ENCODE measurements around the gene DLG2.

Gene DLG2

GRCh38 chr11:84019571-84020194 lies 1607.5 kb downstream of the DLG2 start:
- H3K36me3 ChIP-seq (ENCODE audit: control insufficient read depth, insufficient read depth, low read length): no peaks in the 10 kb centered on the region
- no peak for DNase-seq
- no peak overlapping the region for H3K27ac ChIP-seq (ENCODE audit: insufficient read depth, low read length, poor library complexity, severe bottlenecking)
- no peaks in the 10 kb centered on the region for H3K4me1 ChIP-seq (ENCODE audit: control insufficient read depth, insufficient read depth, low read length, poor library complexity, severe bottlenecking)
- no peak overlapping the region for H3K4me3 ChIP-seq (ENCODE audit: insufficient read depth, low read depth, low read length, poor library complexity, severe bottlenecking)
- no peaks in the 10 kb centered on the region for H3K27me3 ChIP-seq (replicated peaks; ENCODE audit: control insufficient read depth, insufficient read depth, low read length, poor library complexity, severe bottlenecking)
- H3K9me3 ChIP-seq (ENCODE audit: control insufficient read depth, low read length): no peaks in the 10 kb centered on the region

DNA sequence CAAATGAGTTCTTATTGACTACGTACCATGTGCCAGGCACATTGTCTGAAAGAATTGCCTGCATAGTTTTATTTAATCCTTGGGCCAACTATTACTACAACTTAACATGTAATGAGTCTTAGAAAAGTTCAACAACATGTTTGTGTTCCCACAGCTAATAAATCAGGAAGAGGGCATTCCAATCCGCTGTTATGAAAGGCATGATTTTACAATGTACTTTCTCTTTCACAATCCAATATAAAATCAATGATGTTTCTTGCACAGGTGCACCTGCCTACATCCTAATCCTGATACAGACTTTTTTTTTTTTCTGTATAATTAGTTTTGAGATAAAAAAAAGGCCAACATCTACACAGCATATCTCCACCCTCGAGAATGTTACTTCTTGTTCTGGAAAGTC lies 1612.6 kb downstream of the DLG2 start:
- Histone ChIP-seq H3K27ac (ENCODE audit: insufficient read depth, low read length, poor library complexity, severe bottlenecking) (no peak overlapping the region), H3K9me3 (ENCODE audit: control insufficient read depth, low read length) (no peaks in the 10 kb centered on the region), H3K27me3 (replicated peaks; ENCODE audit: control insufficient read depth, insufficient read depth, low read length, poor library complexity, severe bottlenecking) (no peaks in the 10 kb centered on the region), H3K36me3 (ENCODE audit: control insufficient read depth, insufficient read depth, low read length) (no peaks in the 10 kb centered on the region), H3K4me3 (ENCODE audit: insufficient read depth, low read depth, low read length, poor library complexity, severe bottlenecking) (no peak overlapping the region), H3K4me1 (ENCODE audit: control insufficient read depth, insufficient read depth, low read length, poor library complexity, severe bottlenecking) (no peaks in the 10 kb centered on the region)
- DNase-seq: no peak

GRCh38 chr11:84012171-84012826 lies 1614.8 kb downstream of the DLG2 start:
- H3K9me3 ChIP-seq (ENCODE audit: control insufficient read depth, low read length): no peaks in the 10 kb centered on the region
- H3K27me3 ChIP-seq (replicated peaks; ENCODE audit: control insufficient read depth, insufficient read depth, low read length, poor library complexity, severe bottlenecking): no peaks in the 10 kb centered on the region
- no peak overlapping the region for H3K27ac ChIP-seq (ENCODE audit: insufficient read depth, low read length, poor library complexity, severe bottlenecking)
- no peaks in the 10 kb centered on the region for H3K36me3 ChIP-seq (ENCODE audit: control insufficient read depth, insufficient read depth, low read length)
- no peak for DNase-seq
- H3K4me3 ChIP-seq (ENCODE audit: insufficient read depth, low read depth, low read length, poor library complexity, severe bottlenecking): no peak overlapping the region
- H3K4me1 ChIP-seq (ENCODE audit: control insufficient read depth, insufficient read depth, low read length, poor library complexity, severe bottlenecking): no peaks in the 10 kb centered on the region

GRCh38 chr11:84003181-84003580 lies 1624.0 kb downstream of the DLG2 start:
- Histone ChIP-seq H3K36me3 (ENCODE audit: control insufficient read depth, insufficient read depth, low read length) (no peaks in the 10 kb centered on the region), H3K27me3 (replicated peaks; ENCODE audit: control insufficient read depth, insufficient read depth, low read length, poor library complexity, severe bottlenecking) (no peaks in the 10 kb centered on the region), H3K27ac (ENCODE audit: insufficient read depth, low read length, poor library complexity, severe bottlenecking) (no peak overlapping the region), H3K4me3 (ENCODE audit: insufficient read depth, low read depth, low read length, poor library complexity, severe bottlenecking) (no peak overlapping the region), H3K9me3 (ENCODE audit: control insufficient read depth, low read length) (no peaks in the 10 kb centered on the region), H3K4me1 (ENCODE audit: control insufficient read depth, insufficient read depth, low read length, poor library complexity, severe bottlenecking) (no peaks in the 10 kb centered on the region)
- DNase-seq: no peak

DNA sequence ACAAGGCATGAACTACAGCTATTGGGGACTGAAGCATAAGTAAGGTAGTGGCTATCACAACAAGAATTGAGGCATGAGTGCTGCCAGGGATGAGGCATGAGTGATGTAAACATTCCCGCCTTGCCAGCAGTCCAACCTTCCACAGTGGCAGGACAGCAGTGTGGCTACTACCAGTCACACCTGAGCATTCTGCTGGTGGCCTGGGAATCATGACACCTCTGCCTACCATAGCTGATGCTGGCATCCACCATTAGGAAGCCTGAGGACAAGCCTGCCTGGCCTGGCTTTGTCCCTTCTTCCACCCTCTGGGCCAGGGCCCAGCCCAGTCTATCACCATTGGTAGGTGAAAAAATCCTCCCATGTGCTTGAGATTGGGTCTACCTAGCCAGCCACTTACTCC lies 1628.2 kb downstream of the DLG2 start:
- no peaks in the 10 kb centered on the region for H3K4me1 ChIP-seq (ENCODE audit: control insufficient read depth, insufficient read depth, low read length, poor library complexity, severe bottlenecking)
- no peak for DNase-seq
- H3K36me3 ChIP-seq (ENCODE audit: control insufficient read depth, insufficient read depth, low read length): no peaks in the 10 kb centered on the region
- H3K4me3 ChIP-seq (ENCODE audit: insufficient read depth, low read depth, low read length, poor library complexity, severe bottlenecking): no peak overlapping the region
- no peaks in the 10 kb centered on the region for H3K9me3 ChIP-seq (ENCODE audit: control insufficient read depth, low read length)
- no peaks in the 10 kb centered on the region for H3K27me3 ChIP-seq (replicated peaks; ENCODE audit: control insufficient read depth, insufficient read depth, low read length, poor library complexity, severe bottlenecking)
- no peak overlapping the region for H3K27ac ChIP-seq (ENCODE audit: insufficient read depth, low read length, poor library complexity, severe bottlenecking)

DNA sequence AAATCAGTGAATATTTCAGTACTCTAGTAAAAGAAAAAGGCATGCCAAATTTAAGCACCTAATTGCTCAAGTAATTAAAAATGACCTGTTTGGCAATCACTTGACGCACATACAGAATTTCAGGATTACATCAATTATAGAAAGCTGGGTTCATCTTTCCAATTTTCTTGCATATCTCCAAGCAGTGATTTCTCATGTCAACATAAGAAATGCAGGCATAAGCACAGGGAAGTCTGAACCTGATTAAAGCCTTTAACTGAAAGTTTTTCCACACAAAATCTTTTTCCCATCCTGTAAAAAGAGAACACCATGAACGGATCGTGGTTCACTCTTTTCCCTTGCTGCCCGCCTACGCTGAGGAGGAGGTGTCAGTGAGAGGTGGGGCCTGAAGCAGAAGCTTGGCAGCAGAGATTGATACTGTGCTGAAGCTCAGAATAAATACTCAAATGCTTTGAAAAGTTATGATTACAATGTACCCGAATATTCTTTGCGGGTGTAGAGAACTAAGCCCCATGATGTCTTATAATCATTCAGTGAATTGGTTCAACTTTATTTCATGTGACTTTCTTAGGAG lies 1636.9 kb downstream of the DLG2 start:
- Histone ChIP-seq H3K4me1 (ENCODE audit: control insufficient read depth, insufficient read depth, low read length, poor library complexity, severe bottlenecking) (no peaks in the 10 kb centered on the region), H3K9me3 (ENCODE audit: control insufficient read depth, low read length) (no peaks in the 10 kb centered on the region), H3K27me3 (replicated peaks; ENCODE audit: control insufficient read depth, insufficient read depth, low read length, poor library complexity, severe bottlenecking) (no peaks in the 10 kb centered on the region), H3K4me3 (ENCODE audit: insufficient read depth, low read depth, low read length, poor library complexity, severe bottlenecking) (no peak overlapping the region), H3K36me3 (ENCODE audit: control insufficient read depth, insufficient read depth, low read length) (no peaks in the 10 kb centered on the region), H3K27ac (ENCODE audit: insufficient read depth, low read length, poor library complexity, severe bottlenecking) (no peak overlapping the region)
- DNase-seq: no peak

GRCh38 chr11:83982825-83983224 lies 1644.3 kb downstream of the DLG2 start:
- DNase-seq: no peak
- Histone ChIP-seq H3K4me1 (ENCODE audit: control insufficient read depth, insufficient read depth, low read length, poor library complexity, severe bottlenecking) (no peaks in the 10 kb centered on the region), H3K4me3 (ENCODE audit: insufficient read depth, low read depth, low read length, poor library complexity, severe bottlenecking) (no peak overlapping the region), H3K27me3 (replicated peaks; ENCODE audit: control insufficient read depth, insufficient read depth, low read length, poor library complexity, severe bottlenecking) (no peaks in the 10 kb centered on the region), H3K27ac (ENCODE audit: insufficient read depth, low read length, poor library complexity, severe bottlenecking) (no peak overlapping the region), H3K36me3 (ENCODE audit: control insufficient read depth, insufficient read depth, low read length) (no peaks in the 10 kb centered on the region), H3K9me3 (ENCODE audit: control insufficient read depth, low read length) (no peaks in the 10 kb centered on the region)

DNA sequence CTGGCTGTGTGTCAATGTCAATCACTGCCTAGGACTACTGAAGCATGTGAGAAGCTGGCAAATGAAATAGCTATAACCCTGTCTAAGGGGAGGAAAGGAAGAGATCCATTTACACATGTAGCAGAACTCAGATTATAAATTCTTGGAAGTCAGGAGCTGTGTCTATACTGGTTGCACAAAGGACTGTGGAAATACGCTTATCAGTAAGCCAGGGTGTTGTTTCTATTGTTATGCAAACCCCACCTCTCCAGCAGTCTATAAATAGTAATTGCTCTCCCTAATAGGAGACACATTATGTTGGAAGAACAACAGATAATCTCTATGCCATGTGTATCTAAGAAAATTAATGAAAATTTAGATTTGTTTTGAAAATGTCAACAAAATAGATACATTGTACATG lies 1647.6 kb downstream of the DLG2 start:
- Histone ChIP-seq H3K27me3 (replicated peaks; ENCODE audit: control insufficient read depth, insufficient read depth, low read length, poor library complexity, severe bottlenecking) (no peaks in the 10 kb centered on the region), H3K4me3 (ENCODE audit: insufficient read depth, low read depth, low read length, poor library complexity, severe bottlenecking) (no peak overlapping the region), H3K4me1 (ENCODE audit: control insufficient read depth, insufficient read depth, low read length, poor library complexity, severe bottlenecking) (no peaks in the 10 kb centered on the region), H3K36me3 (ENCODE audit: control insufficient read depth, insufficient read depth, low read length) (no peaks in the 10 kb centered on the region), H3K9me3 (ENCODE audit: control insufficient read depth, low read length) (no peaks in the 10 kb centered on the region), H3K27ac (ENCODE audit: insufficient read depth, low read length, poor library complexity, severe bottlenecking) (no peak overlapping the region)
- no peak for DNase-seq

GRCh38 chr11:83978942-83979341 lies 1648.2 kb downstream of the DLG2 start:
- no peak for DNase-seq
- H3K4me1 ChIP-seq (ENCODE audit: control insufficient read depth, insufficient read depth, low read length, poor library complexity, severe bottlenecking): no peaks in the 10 kb centered on the region
- H3K27ac ChIP-seq (ENCODE audit: insufficient read depth, low read length, poor library complexity, severe bottlenecking): no peak overlapping the region
- H3K9me3 ChIP-seq (ENCODE audit: control insufficient read depth, low read length): no peaks in the 10 kb centered on the region
- H3K36me3 ChIP-seq (ENCODE audit: control insufficient read depth, insufficient read depth, low read length): no peaks in the 10 kb centered on the region
- no peak overlapping the region for H3K4me3 ChIP-seq (ENCODE audit: insufficient read depth, low read depth, low read length, poor library complexity, severe bottlenecking)
- no peaks in the 10 kb centered on the region for H3K27me3 ChIP-seq (replicated peaks; ENCODE audit: control insufficient read depth, insufficient read depth, low read length, poor library complexity, severe bottlenecking)

- no peak for DNase-seq
- Histone ChIP-seq H3K4me1 (ENCODE audit: control insufficient read depth, insufficient read depth, low read length, poor library complexity, severe bottlenecking) (no peaks in the 10 kb centered on the region), H3K27me3 (replicated peaks; ENCODE audit: control insufficient read depth, insufficient read depth, low read length, poor library complexity, severe bottlenecking) (no peaks in the 10 kb centered on the region), H3K9me3 (ENCODE audit: control insufficient read depth, low read length) (no peaks in the 10 kb centered on the region), H3K27ac (ENCODE audit: insufficient read depth, low read length, poor library complexity, severe bottlenecking) (no peak overlapping the region), H3K36me3 (ENCODE audit: control insufficient read depth, insufficient read depth, low read length) (no peaks in the 10 kb centered on the region), H3K4me3 (ENCODE audit: insufficient read depth, low read depth, low read length, poor library complexity, severe bottlenecking) (no peak overlapping the region)
These were observed 1651.1 kb downstream of the DLG2 start for GRCh38 chr11:83976086-83976485.

All from effector memory CD4-positive, alpha-beta T cell (primary cell).